K562 (cell line): ENCODE measurements around the gene TJAP1. TPM values are rescaled to one million over a fixed set of nuclear protein-coding genes. Genes with fewer than 3 reads are reported as not detected.

Experiments used
- ATAC-seq: fragments of 200-7000 bp; cut with Tn5 transposase; 3 replicates; pipeline ENCODE4 v1.9.1; 2020; ENCODE audit warnings: moderate library complexity
- BruUV-seq: library from RNA; stranded (reverse); fragments of 400-500 nt; replicated peaks from 2 replicates; lab custom pipeline; 2021; lab: Mats Ljungman, UMichigan
- CTCF ChIA-PET: fragments of 300-600 bp; formaldehyde crosslinking; extraction: SDS; loops from one replicate; lab custom pipeline; 2021; ENCODE audit warnings: low intra/inter-chr PET ratio; lab: Yijun Ruan, JAX
- POLR2A ChIA-PET: fragments of 300-600, 350-650 bp; sonication (Branson Sonifier 250); formaldehyde crosslinking; extraction: SDS; loops from one replicate; lab custom pipeline; 2021; ENCODE audit warnings: antibody characterized with exemption, inconsistent platforms; lab: Yijun Ruan, JAX
- DNase-seq, 4 experiments: peaks; one replicate each; pipeline versions ENCODE4 v3.0.0 to v3.0.0-alpha.2; 2011 to 2018; ENCODE audit warnings: low spot score in 3 of 4, mixed read lengths in 3 of 4; ENCODE audit errors: extremely low read depth in 1 of 4
- FAIRE-seq: peaks from 2 replicates; lab custom pipeline; 2011; peaks lifted over from hg19 to GRCh38; lab: Jason Lieb, UNC
- H2AFZ ChIP-seq: 2 replicates; pipeline ENCODE4 v1.6.0; 2011; ENCODE audit warnings: low read depth, low read length, control low read depth, inconsistent platforms
- H3K27ac ChIP-seq: fragments of 200-600 bp; 3 replicates; pipeline ENCODE4 v1.8.0; 2011; ENCODE audit warnings: low read depth, mild to moderate bottlenecking, control low read depth, inconsistent platforms, low read length, moderate library complexity, mixed read lengths; ENCODE audit errors: extremely low read depth
- H3K27me3 ChIP-seq, 2 experiments: fragments of 300-600 bp in 1 of 2; 2 replicates in 1 of 2; 3 replicates in 1 of 2; pipeline versions ENCODE4 v1.6.0 to v1.8.0; 2011; ENCODE audit warnings: inconsistent platforms in 2 of 2, low read length in 2 of 2, mild to moderate bottlenecking in 1 of 2, mixed read lengths in 1 of 2, moderate library complexity in 1 of 2; ENCODE audit not compliant: control insufficient read depth in 2 of 2, insufficient read depth in 2 of 2
- H3K36me3 ChIP-seq: fragments of 300-600 bp; 3 replicates; pipeline ENCODE4 v1.8.0; 2011; ENCODE audit warnings: mild to moderate bottlenecking, low read length, inconsistent platforms; ENCODE audit not compliant: control insufficient read depth, insufficient read depth
- H3K4me1 ChIP-seq, 2 experiments: fragments of 200-600 bp in 1 of 2; replicated peaks in 1 of 2; 2 replicates in 1 of 2; 3 replicates in 1 of 2; pipeline versions ENCODE4 v1.5.1 to v1.8.0; 2011; ENCODE audit warnings: inconsistent platforms in 2 of 2, low read length in 2 of 2, mild to moderate bottlenecking in 1 of 2, mixed read lengths in 1 of 2, moderate library complexity in 1 of 2; ENCODE audit not compliant: control insufficient read depth in 2 of 2, insufficient read depth in 2 of 2
- H3K4me2 ChIP-seq: 2 replicates; pipeline ENCODE4 v1.6.1; 2011; ENCODE audit warnings: low read length, control low read depth, inconsistent platforms, mixed read lengths; ENCODE audit not compliant: insufficient read depth
- H3K4me3 ChIP-seq: fragments of 200-600 bp; sonication (generic), shearing (Covaris generic); 2 replicates; pipeline ENCODE4 v1.5.1; 2016; ENCODE audit warnings: control low read depth, inconsistent platforms
- H3K79me2 ChIP-seq: fragments of 200-600 bp; 3 replicates; pipeline ENCODE4 v1.8.0; 2011; ENCODE audit warnings: low read length, inconsistent platforms; ENCODE audit not compliant: control insufficient read depth, insufficient read depth
- H3K9ac ChIP-seq, 2 experiments: 2 replicates each; pipeline versions ENCODE4 v1.6.0 to v1.6.1; 2011; ENCODE audit warnings: low read depth in 2 of 2, low read length in 2 of 2, control low read depth in 1 of 2, inconsistent platforms in 1 of 2, mild to moderate bottlenecking in 1 of 2, mixed read lengths in 1 of 2; ENCODE audit not compliant: insufficient read depth in 1 of 2
- H3K9me1 ChIP-seq: one replicate; pipeline ENCODE4 v1.6.0; 2011; ENCODE audit warnings: inconsistent platforms, mild to moderate bottlenecking, low read length, moderate library complexity; ENCODE audit not compliant: control insufficient read depth, insufficient read depth
- H3K9me3 ChIP-seq: replicated peaks from 2 replicates; pipeline ENCODE4 v1.5.1; 2011; ENCODE audit warnings: low read depth, low read length, inconsistent platforms; ENCODE audit not compliant: control insufficient read depth, insufficient read depth
- H4K20me1 ChIP-seq: replicated peaks from 2 replicates; pipeline ENCODE4 v1.6.1; 2011; ENCODE audit warnings: low read length, inconsistent platforms, mixed read lengths; ENCODE audit not compliant: control insufficient read depth, insufficient read depth
- ARNT ChIP-seq, 2 experiments: fragments of 450-650 bp; IDR thresholded peaks; 2 replicates each; pipeline ENCODE4 v1.6.1; 2016; ENCODE audit warnings: mild to moderate bottlenecking in 1 of 2
- BCOR ChIP-seq: fragments of 450-650 bp; IDR thresholded peaks from 2 replicates; pipeline ENCODE4 v1.6.1; 2016
- CBX8 ChIP-seq: fragments of 200-600 bp; sonication (generic); IDR thresholded peaks from 2 replicates; pipeline ENCODE4 v1.6.1; 2012; ENCODE audit warnings: borderline replicate concordance, mixed run types, low read depth, mild to moderate bottlenecking, moderate library complexity, mixed read lengths, low read length, control low read depth, inconsistent platforms; ENCODE audit not compliant: poor library complexity, severe bottlenecking; ENCODE audit errors: extremely low read depth
- CHD4 ChIP-seq: fragments of 200-600 bp; sonication (generic); IDR thresholded peaks from 3 replicates; pipeline ENCODE4 v1.6.1; 2012; ENCODE audit warnings: low read depth, mild to moderate bottlenecking, mixed read lengths, low read length, inconsistent platforms; ENCODE audit not compliant: insufficient read depth, insufficient replicate concordance, poor library complexity, severe bottlenecking
- CTBP1 ChIP-seq: fragments of 450-650 bp; IDR thresholded peaks from 2 replicates; pipeline ENCODE4 v1.6.1; 2016; ENCODE audit warnings: borderline replicate concordance
- JUND ChIP-seq, 2 experiments: IDR thresholded peaks; 2 replicates in 1 of 2; 3 replicates in 1 of 2; pipeline ENCODE4 v1.6.1; 2011; ENCODE audit warnings: borderline replicate concordance in 2 of 2, low read depth in 2 of 2, low read length in 2 of 2, improper control_type of control experiment in 1 of 2, missing biosample characterization in 1 of 2, missing genetic modification characterization in 1 of 2, missing genetic modification reagents in 1 of 2
- PRMT5 ChIP-seq: sonication (generic); formaldehyde crosslinking; IDR thresholded peaks from 2 replicates; pipeline ENCODE4 v1.5.0; 2020; ENCODE audit warnings: missing genetic modification reagents
- TAF7 ChIP-seq: fragments of 450-650 bp; IDR thresholded peaks from 2 replicates; pipeline ENCODE4 v1.6.1; 2016; ENCODE audit warnings: missing genetic modification characterization, missing compliant biosample characterization
- ZNF217 ChIP-seq: sonication (generic); formaldehyde crosslinking; IDR thresholded peaks from 2 replicates; pipeline ENCODE4 v1.8.0; 2022; ENCODE audit warnings: mild to moderate bottlenecking, missing genetic modification reagents
- ZNF592 ChIP-seq: fragments of 450-650 bp; IDR thresholded peaks from 2 replicates; pipeline ENCODE4 v1.6.1; 2017; ENCODE audit warnings: antibody characterized with exemption, mild to moderate bottlenecking
- WGBS: fragments of 100-300 bp; shearing (Covaris generic); methylation state at CpG from one replicate; pipeline ENCODE4 v1.1.6; 2016; ENCODE audit warnings: low coverage, mixed read lengths; ENCODE audit not compliant: insufficient coverage; ENCODE audit errors: missing lambda C conversion rate; 5-methylcytosine and 5-hydroxymethylcytosine counted together
- in situ Hi-C: fragments of 300-500 bp; cut with MboI; formaldehyde crosslinking; loops from 4 replicates; pipeline ENCODE4 v1.15.0; 2018; ENCODE audit warnings: inconsistent platforms, mixed read lengths
- intact Hi-C: fragments of 100-400 bp; cut with micrococcal nuclease; formaldehyde crosslinking; loops from 2 replicates; pipeline ENCODE4 v1.14.2; 2022
- polyA plus RNA-seq, 8 experiments: library from polyadenylated mRNA; depleted of rRNA in 4 of 8; stranded (reverse) in 5 of 8; unstranded in 3 of 8; fragments of >200 nt; fragmentation: Nextera tagmentation in 2 of 8; fragmentation: Illumina TruSeq in 1 of 8; extraction: Ambion mirVana in 2 of 8; extraction: Trizol in 1 of 8; gene quantifications; 2 replicates each; pipeline versions ENCODE4 v1.2.1 to v1.2.3, GENCODE V29; 2011 to 2014; ENCODE audit warnings: inconsistent platforms in 1 of 8, missing spikeins in 1 of 8
- total RNA-seq, 7 experiments: library from RNA; depleted of rRNA in 6 of 7; stranded (reverse); fragments of >200 nt in 6 of 7; fragmentation: Illumina TruSeq in 2 of 7; extraction: Trizol in 2 of 7; gene quantifications; 2 replicates each; pipeline versions ENCODE4 v1.2.1 to v1.2.3, GENCODE V29; 2011 to 2021; ENCODE audit warnings: low replicate concordance in 1 of 7

TJAP1 gene
- total and polyA plus RNA-seq, 9 of the 15 experiments (the other 6 are each of a cell fraction or from before 2014, with no cell fraction given) = 0.06 to 35.8 (median 16.2) TPM

GRCh38 chr6:43532201-43532600 is 54.8 kb downstream of the TJAP1 start:
- WGBS = 91% methylated on average over 1 of the region's 1 CpG
- Histone ChIP-seq H3K36me3 (peaks cover 90% of the 10 kb centered on the region), H3K27ac (no peak overlapping the region), H3K9me1 (no peaks in the 10 kb centered on the region), H3K79me2 (no peaks in the 10 kb centered on the region), H3K9me3 (no peaks in the 10 kb centered on the region), H3K9ac (no peak overlapping the region), H3K4me3 (no peak overlapping the region), H4K20me1 (no peaks in the 10 kb centered on the region), H2AFZ (no peak overlapping the region), H3K4me1 (no peaks in the 10 kb centered on the region), H3K27me3 (no peaks in the 10 kb centered on the region), H3K4me2 (no peak overlapping the region)
- no TSS peak for BruUV-seq
- no peak for ATAC-seq
- intact Hi-C loops (no loop called here), in situ Hi-C loops (no loop called here)
- TF ChIP-seq CTBP1 (no peak), JUND (IDR thresholded peaks at IDR 0.05; ENCODE audit: borderline replicate concordance, low read depth, low read length) (no peak), JUND (tag; IDR thresholded peaks at IDR 0.05; ENCODE audit: borderline replicate concordance, low read depth, low read length) (no peak), ZNF592 (no peak), PRMT5 (CRISPR knock-in tag) (no peak), BCOR (no peak), ZNF217 (CRISPR knock-in tag) (no peak), CHD4 (no peak), ARNT (IDR thresholded peaks at IDR 0.05) (no peak), TAF7 (tag) (no peak), CBX8 (no peak)
- CTCF ChIA-PET = no interaction called here
- POLR2A ChIA-PET = interaction anchor here (0.6 to 8.1 kb wide), 8 partner anchors 9 to 239 kb away, joined by 3 to 89 read pairs (median 4); partner anchors contain the start of genes POLR1C and YIPF3
- no peak for DNase-seq
- FAIRE-seq = no peak
